ENCODE results near the gene IGF2.

- TF ChIP-seq ISL1 (CRISPR knock-in tag; IDR thresholded peaks at IDR 0.05) (no peak), BACH2 (CRISPR knock-in tag; IDR thresholded peaks at IDR 0.05; ENCODE audit: borderline replicate concordance) (no peak)
Measured at GRCh38 chr11:2089536-2090165, 49.5 kb downstream of the IGF2 start.
